ENCODE results near the gene WDFY2. TPM values are rescaled to one million over a fixed set of nuclear protein-coding genes. Genes with fewer than 3 reads are reported as not detected.

The WDFY2 gene
- total and polyA plus RNA-seq, 2 experiments from 2014 or later, result 11.4 to 24.0 TPM

DNA sequence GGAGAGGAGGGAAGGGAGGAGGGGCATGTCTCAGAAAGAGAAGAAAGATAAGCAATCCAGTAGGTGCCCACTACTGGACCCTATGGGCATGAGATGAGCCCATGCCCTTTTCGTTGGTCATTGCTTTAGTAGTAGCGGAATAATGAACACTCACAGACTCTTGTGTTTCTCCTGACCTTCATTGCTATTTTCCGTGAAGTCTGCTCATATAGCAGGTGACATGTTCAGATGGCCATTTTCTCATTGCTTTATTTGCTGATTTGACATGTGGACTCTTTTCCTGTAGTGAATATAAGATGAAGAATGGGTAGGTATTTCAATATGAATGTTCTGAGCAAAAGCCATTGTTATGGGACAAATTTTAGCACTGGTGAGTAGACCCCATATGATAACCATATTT lies 16.4 kb downstream of the WDFY2 start (continued):
- TF ChIP-seq ZNF462 (CRISPR knock-in tag; IDR thresholded peaks at IDR 0.05) (no peak), NANOG (IDR thresholded peaks at IDR 0.05; ENCODE audit: borderline replicate concordance) (no peak), POLR2AphosphoS5 (IDR thresholded peaks at IDR 0.05; ENCODE audit: low read depth) (no peak), STAT1 (IDR thresholded peaks at IDR 0.05; ENCODE audit: unreplicated experiment) (no peak), EZH2 (IDR thresholded peaks at IDR 0.05; ENCODE audit: low read depth, unreplicated experiment) (no peak), ZNF331 (CRISPR knock-in tag; IDR thresholded peaks at IDR 0.05; ENCODE audit: low read depth) (no peak), ZNF114 (CRISPR knock-in tag; IDR thresholded peaks at IDR 0.05) (no peak)

DNA sequence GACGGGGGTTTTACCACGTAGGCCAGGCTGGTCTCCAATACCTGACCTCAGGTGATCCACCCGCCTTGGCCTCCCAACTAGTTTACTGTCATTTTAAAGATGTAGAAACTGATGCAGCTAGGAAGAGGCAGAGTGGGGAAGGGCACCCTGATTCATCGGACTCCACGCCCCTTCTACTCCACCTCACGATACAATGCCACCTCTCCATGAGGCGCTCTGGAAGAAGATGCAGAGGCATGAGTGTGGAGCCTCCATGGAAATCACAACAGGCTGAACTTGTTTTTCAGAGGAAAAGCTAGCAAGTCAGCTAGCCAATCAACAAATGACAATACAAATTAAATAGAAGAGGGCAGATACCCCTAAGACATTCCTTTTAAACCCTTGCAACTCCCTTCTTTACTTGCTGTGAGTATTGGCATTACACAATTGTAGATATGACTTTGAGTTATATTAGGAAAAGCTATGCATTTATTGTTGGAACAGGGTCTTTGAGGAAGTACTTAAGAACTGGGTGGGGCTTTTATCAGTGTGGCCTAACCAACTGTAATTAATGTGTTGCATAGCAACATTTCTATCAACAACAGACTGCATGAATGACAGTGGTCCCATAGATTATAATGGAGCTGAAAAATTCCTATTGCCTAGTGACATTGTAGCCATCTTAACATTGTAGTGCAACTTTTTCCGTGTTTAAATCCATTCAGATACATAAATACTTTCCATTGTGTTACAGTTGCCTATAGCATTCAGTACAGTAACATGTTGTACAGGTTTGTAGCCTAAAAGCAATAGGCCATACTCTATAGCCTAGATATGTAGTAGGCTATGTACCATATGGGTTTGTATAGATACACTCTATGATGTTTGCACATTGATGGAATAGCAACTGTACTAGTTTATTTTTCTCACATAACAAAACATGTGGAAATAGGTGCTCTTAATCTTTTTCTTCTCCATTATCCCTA lies 17.6 kb downstream of the WDFY2 start:
- peaks cover 100% of the 10 kb centered on the region for H3K79me2 ChIP-seq (replicated peaks; ENCODE audit: insufficient read depth)
- no peak for TF ChIP-seq CREB1 (CRISPR knock-in tag; IDR thresholded peaks at IDR 0.05; ENCODE audit: low read depth)
- H3K9me2 ChIP-seq (ENCODE audit: insufficient read depth), result no peaks in the 10 kb centered on the region
- no peak for ATAC-seq
- H2AFZ ChIP-seq, result no peak overlapping the region
- H3K27ac ChIP-seq (ENCODE audit: low read depth), result no peak overlapping the region
- H3K27me3 Mint-ChIP-seq (ENCODE audit: insufficient read depth, low read depth, poor library complexity), result peaks cover 1% of the 10 kb centered on the region
- 0 out of 3 replicates have a peak, but pooled peaks cover under 1% of the 10 kb centered on the region for H3K36me3 Mint-ChIP-seq (ENCODE audit: low read depth)
- H3K4me3 ChIP-seq, result no peak overlapping the region
- H3K4me1 Mint-ChIP-seq, result peaks cover 48% of the 10 kb centered on the region
- no peaks in the 10 kb centered on the region for H3K27me3 ChIP-seq (ENCODE audit: insufficient read depth)
- H4K20me1 ChIP-seq (replicated peaks; ENCODE audit: insufficient read depth), result peaks cover 8% of the 10 kb centered on the region
- no peaks in the 10 kb centered on the region for H3K9me3 Mint-ChIP-seq
- no peak for DNase-seq (ENCODE audit: low spot score)
- peaks cover 28% of the 10 kb centered on the region for H3K4me1 ChIP-seq (ENCODE audit: insufficient read depth)
- no peak overlapping the region for H3K27ac Mint-ChIP-seq
- H3K4me3 Mint-ChIP-seq, result no peak overlapping the region
- H3K4me2 ChIP-seq, result no peak overlapping the region
- H3F3A ChIP-seq (replicated peaks; ENCODE audit: low read depth), result no peaks in the 10 kb centered on the region
- H3K36me3 ChIP-seq (ENCODE audit: insufficient read depth), result peaks cover 5% of the 10 kb centered on the region; the same call in 1 of the 2 replicates
